HCT116 (cell line): ENCODE data around the gene ARHGDIG. TPM values are rescaled to one million over a fixed set of nuclear protein-coding genes. Genes with fewer than 3 reads are reported as not detected.

Experiments used
- ATAC-seq: fragments of 200-7000 bp; cut with Tn5 transposase; 2 replicates; pipeline ENCODE4 v1.9.1; 2020; ENCODE audit warnings: mild to moderate bottlenecking, moderate library complexity
- BruUV-seq: library from RNA; stranded (reverse); fragments of 400-500 nt; replicated peaks from 2 replicates; lab custom pipeline; 2021; lab: Mats Ljungman, UMichigan
- CTCF ChIA-PET: fragments of 300-600 bp; sonication (Branson Sonifier 250); formaldehyde crosslinking; loops from one replicate; lab custom pipeline; 2021; ENCODE audit warnings: antibody characterized with exemption; lab: Charles Lee
- POLR2A ChIA-PET: fragments of 300-600, 350-600 bp; sonication (Branson Sonifier 250); formaldehyde crosslinking; loops from one replicate; lab custom pipeline; 2021; ENCODE audit warnings: antibody characterized with exemption; lab: Charles Lee
- RAD21 ChIA-PET, 2 experiments: fragments of 300-600 bp; sonication (Branson Sonifier 250); formaldehyde crosslinking; loops; one replicate each; lab custom pipeline; 2023; ENCODE audit warnings: low total read pairs in 2 of 2; ENCODE audit not compliant: uncharacterized antibody in 2 of 2, unreplicated experiment in 2 of 2, low non-redundant PET in 1 of 2; lab: Charles Lee
- DNase-seq: peaks from one replicate; pipeline ENCODE4 v3.0.0-alpha.2; 2010; ENCODE audit warnings: low read depth, low spot score
- H2AFZ ChIP-seq: fragments of 200-600 bp; shearing (Covaris generic), sonication (generic); 2 replicates; pipeline ENCODE4 v1.6.1; 2017; ENCODE audit warnings: low read depth, mixed run types, mixed read lengths, antibody characterized with exemption, low read length; ENCODE audit not compliant: poor library complexity, severe bottlenecking
- H3K27ac ChIP-seq: 2 replicates; pipeline ENCODE4 v1.5.1; 2012; ENCODE audit warnings: low read depth, low read length
- H3K27me3 ChIP-seq: fragments of 200-600 bp; sonication (generic); 2 replicates; pipeline ENCODE4 v1.6.1; 2016; ENCODE audit warnings: mixed run types, low read length, mixed read lengths; ENCODE audit not compliant: insufficient read depth
- H3K36me3 ChIP-seq, 2 experiments: fragments of 200-500 bp in 1 of 2; fragments of 200-600 bp in 1 of 2; sonication (Bioruptor generic) in 1 of 2; sonication (generic) in 1 of 2; 2 replicates each; pipeline versions ENCODE4 v1.5.1 to v1.6.1; 2014 to 2016; ENCODE audit warnings: low read length in 2 of 2, inconsistent platforms in 1 of 2, mixed read lengths in 1 of 2, mixed run types in 1 of 2; ENCODE audit not compliant: insufficient read depth in 2 of 2, control insufficient read depth in 1 of 2
- H3K4me1 ChIP-seq, 2 experiments: fragments of 200-600 bp in 1 of 2; sonication (generic) in 1 of 2; 2 replicates each; pipeline versions ENCODE4 v1.5.1 to v1.6.1; 2012 to 2017; ENCODE audit warnings: low read length in 2 of 2, inconsistent platforms in 1 of 2, mild to moderate bottlenecking in 1 of 2, mixed read lengths in 1 of 2, mixed run types in 1 of 2, moderate library complexity in 1 of 2; ENCODE audit not compliant: insufficient read depth in 2 of 2, control insufficient read depth in 1 of 2
- H3K4me2 ChIP-seq: fragments of 200-600 bp; sonication (generic); 2 replicates; pipeline ENCODE4 v1.6.1; 2017; ENCODE audit warnings: mixed run types, low read length, mixed read lengths
- H3K4me3 ChIP-seq, 2 experiments: fragments of 200-600 bp in 1 of 2; sonication (generic) in 1 of 2; replicated peaks in 1 of 2; 2 replicates each; pipeline ENCODE4 v1.5.1; 2011 to 2016; ENCODE audit warnings: low read length in 2 of 2, control low read depth in 1 of 2, low read depth in 1 of 2, mild to moderate bottlenecking in 1 of 2, mixed read lengths in 1 of 2, mixed run types in 1 of 2
- H3K79me2 ChIP-seq: fragments of 200-600 bp; sonication (generic); 2 replicates; pipeline ENCODE4 v1.6.1; 2017; ENCODE audit warnings: mild to moderate bottlenecking, mixed run types, low read length, moderate library complexity, mixed read lengths; ENCODE audit not compliant: insufficient read depth
- H3K9ac ChIP-seq: fragments of 200-600 bp; sonication (generic); 2 replicates; pipeline ENCODE4 v1.6.1; 2016; ENCODE audit warnings: low read length, mixed read lengths
- H3K9me2 ChIP-seq: fragments of 200-600 bp; sonication (generic), shearing (Covaris generic); 2 replicates; pipeline ENCODE4 v1.6.1; 2017; ENCODE audit warnings: mixed run types, mild to moderate bottlenecking, moderate library complexity; ENCODE audit not compliant: insufficient read depth
- H3K9me3 ChIP-seq, 2 experiments: fragments of 200-500 bp in 1 of 2; fragments of 200-600 bp in 1 of 2; sonication (Bioruptor generic) in 1 of 2; sonication (generic) in 1 of 2; 2 replicates each; pipeline ENCODE4 v1.6.1; 2014 to 2017; ENCODE audit warnings: low read length in 2 of 2, mixed read lengths in 2 of 2, inconsistent platforms in 1 of 2, low read depth in 1 of 2, mild to moderate bottlenecking in 1 of 2, mixed run types in 1 of 2, moderate library complexity in 1 of 2; ENCODE audit not compliant: control insufficient read depth in 1 of 2, insufficient read depth in 1 of 2
- H4K20me1 ChIP-seq: fragments of 200-600 bp; sonication (generic), shearing (Covaris generic); 2 replicates; pipeline ENCODE4 v1.6.1; 2017; ENCODE audit warnings: mixed run types, mild to moderate bottlenecking, moderate library complexity; ENCODE audit not compliant: insufficient read depth
- CEBPB ChIP-seq: IDR thresholded peaks from 2 replicates; pipeline ENCODE4 v1.6.1; 2012; ENCODE audit warnings: low read depth
- EGR1 ChIP-seq: IDR thresholded peaks from 2 replicates; pipeline ENCODE4 v1.6.1; 2012; ENCODE audit warnings: low read depth
- ELF1 ChIP-seq: IDR thresholded peaks from 2 replicates; pipeline ENCODE4 v1.6.1; 2012; ENCODE audit warnings: low read depth, borderline replicate concordance
- EZH2 ChIP-seq: fragments of 200-600 bp; sonication (generic); IDR thresholded peaks from 2 replicates; pipeline ENCODE4 v1.6.1; 2017; ENCODE audit warnings: antibody characterized with exemption, mixed run types
- EZH2phosphoT487 ChIP-seq: fragments of 200-600 bp; IDR thresholded peaks from 2 replicates; pipeline ENCODE4 v1.6.1; 2018; ENCODE audit warnings: antibody characterized with exemption, borderline replicate concordance
- FOSL1 ChIP-seq: IDR thresholded peaks from 2 replicates; pipeline ENCODE4 v1.6.1; 2012; ENCODE audit warnings: low read depth
- POLR2A ChIP-seq: IDR thresholded peaks from 2 replicates; pipeline ENCODE4 v1.7.0; 2011; ENCODE audit warnings: borderline replicate concordance; ENCODE audit not compliant: insufficient read depth, insufficient read length; ENCODE audit errors: extremely low read depth
- SIN3A ChIP-seq: IDR thresholded peaks from 2 replicates; pipeline ENCODE4 v1.6.1; 2012; ENCODE audit warnings: low read depth
- SRF ChIP-seq: IDR thresholded peaks from 2 replicates; pipeline ENCODE4 v1.6.1; 2012; ENCODE audit warnings: low read depth
- TCF7L2 ChIP-seq: IDR thresholded peaks from 2 replicates; pipeline ENCODE4 v1.7.0; 2011; ENCODE audit warnings: borderline replicate concordance, inconsistent platforms; ENCODE audit not compliant: insufficient read depth, insufficient read length; ENCODE audit errors: extremely low read depth
- ZNF274 ChIP-seq: fragments of 200-500 bp; sonication (Bioruptor generic); IDR thresholded peaks from 2 replicates; pipeline ENCODE4 v1.6.1; 2014; ENCODE audit warnings: mild to moderate bottlenecking, low read depth, low read length, inconsistent platforms
- intact Hi-C: fragments of 100-400 bp; cut with micrococcal nuclease; formaldehyde crosslinking; loops from 2 replicates; pipeline ENCODE4 v1.10.0; 2022
- total RNA-seq: library from RNA; stranded (reverse); gene quantifications from one replicate; pipeline ENCODE4 v1.2.1, GENCODE V29; 2021; ENCODE audit not compliant: unreplicated experiment
- TF ChIP-seq, protein P1 (sequence below): IDR thresholded peaks from 2 replicates; pipeline ENCODE4 v1.6.1; 2012
- TF ChIP-seq, protein P2 (sequence below): IDR thresholded peaks from 2 replicates; pipeline ENCODE4 v1.6.1; 2012; ENCODE audit warnings: low read depth
- TF ChIP-seq, protein P3 (sequence below), 3 experiments: fragments of 200-600 bp in 1 of 3; sonication (generic) in 1 of 3; IDR thresholded peaks in 2 of 3; conservative IDR thresholded peaks in 1 of 3; 2 replicates each; pipeline ENCODE4 v1.5.1; 2012 to 2017; ENCODE audit warnings: low read depth in 2 of 3, low read length in 2 of 3, antibody characterized with exemption in 1 of 3, borderline replicate concordance in 1 of 3, control low read depth in 1 of 3, mild to moderate bottlenecking in 1 of 3, mixed read lengths in 1 of 3, mixed run types in 1 of 3, moderate library complexity in 1 of 3; ENCODE audit not compliant: insufficient read depth in 1 of 3
- TF ChIP-seq, protein P4 (sequence below): IDR thresholded peaks from 2 replicates; pipeline ENCODE4 v1.6.1; 2012

Gene ARHGDIG
- total RNA-seq, 1 experiment from 2014 or later = not detected

DNA sequence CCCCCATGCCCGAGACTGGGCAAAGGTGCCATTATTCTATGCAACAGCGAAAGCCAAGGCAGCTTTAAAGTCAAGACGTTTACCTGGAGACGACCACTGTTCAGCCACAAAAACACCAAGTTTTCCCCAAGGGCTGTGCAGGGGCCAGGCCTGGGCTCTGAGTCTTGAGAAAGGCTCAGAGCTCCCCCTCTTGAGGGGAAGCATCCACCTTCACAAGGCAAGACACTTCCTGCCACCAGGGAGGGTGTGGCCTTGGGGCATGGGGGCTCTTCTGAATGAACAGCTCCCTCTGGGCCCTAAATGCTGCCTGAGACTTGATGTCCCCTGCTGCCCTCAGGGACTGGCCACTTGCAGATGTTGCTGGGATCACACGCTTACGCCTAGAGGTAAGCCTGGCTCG lies 29.1 kb downstream of the ARHGDIG start:
- BruUV-seq = no TSS peak
- no peak for ATAC-seq

DNA sequence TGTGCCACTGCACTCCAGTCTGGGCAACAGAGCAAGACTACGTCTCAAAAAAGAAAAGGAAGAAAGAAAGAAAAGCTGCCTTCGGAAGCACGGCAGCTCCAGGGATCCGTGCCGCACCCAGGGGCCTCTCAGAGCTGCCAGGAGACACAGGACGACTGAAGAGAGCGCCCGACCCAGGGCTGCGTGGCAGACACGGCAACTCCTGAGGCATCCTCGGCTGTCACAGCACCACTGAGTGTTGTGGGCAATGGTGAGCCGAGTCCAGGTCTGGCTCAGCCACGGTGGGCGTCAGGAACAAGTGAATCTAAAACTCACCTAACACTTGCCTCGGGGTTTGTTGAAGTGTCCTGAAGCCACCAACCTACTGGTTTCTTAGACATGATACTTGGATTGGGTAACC lies 31.3 kb downstream of the ARHGDIG start:
- no peak overlapping the region for H3K9ac ChIP-seq
- no peaks in the 10 kb centered on the region for H3K9me2 ChIP-seq
- CTCF ChIA-PET = no interaction called here
- H3K4me3 ChIP-seq = no peak overlapping the region
- no peak overlapping the region for H3K4me2 ChIP-seq
- no peaks in the 10 kb centered on the region; the same call in none of the 2 replicates for H3K79me2 ChIP-seq
- H3K27me3 ChIP-seq = no peaks in the 10 kb centered on the region
- no TSS peak for BruUV-seq
- no peaks in the 10 kb centered on the region for H3K9me3 ChIP-seq
- no peak for DNase-seq
- RAD21 ChIA-PET = no interaction called here
- intact Hi-C loops = no loop called here
- no peaks in the 10 kb centered on the region for H4K20me1 ChIP-seq
- ATAC-seq = no peak
- H3K4me1 ChIP-seq = no peaks in the 10 kb centered on the region
- H3K36me3 ChIP-seq = no peaks in the 10 kb centered on the region
- no peak overlapping the region for H3K27ac ChIP-seq
- H2AFZ ChIP-seq = no peak overlapping the region
- POLR2A ChIA-PET = no interaction called here
- TF ChIP-seq ELF1 = no peak
- TF ChIP-seq EZH2 = no peak
- TF ChIP-seq POLR2A = no peak
- TF ChIP-seq, protein P1, sequence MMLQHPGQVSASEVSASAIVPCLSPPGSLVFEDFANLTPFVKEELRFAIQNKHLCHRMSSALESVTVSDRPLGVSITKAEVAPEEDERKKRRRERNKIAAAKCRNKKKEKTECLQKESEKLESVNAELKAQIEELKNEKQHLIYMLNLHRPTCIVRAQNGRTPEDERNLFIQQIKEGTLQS = no peak
- no peak for TF ChIP-seq SIN3A
- no peak for TF ChIP-seq ZNF274
- TF ChIP-seq SRF = no peak
- TF ChIP-seq TCF7L2 = no peak
- no peak for TF ChIP-seq EGR1
- TF ChIP-seq CEBPB = no peak
- no peak for TF ChIP-seq FOSL1
- TF ChIP-seq, protein P2, sequence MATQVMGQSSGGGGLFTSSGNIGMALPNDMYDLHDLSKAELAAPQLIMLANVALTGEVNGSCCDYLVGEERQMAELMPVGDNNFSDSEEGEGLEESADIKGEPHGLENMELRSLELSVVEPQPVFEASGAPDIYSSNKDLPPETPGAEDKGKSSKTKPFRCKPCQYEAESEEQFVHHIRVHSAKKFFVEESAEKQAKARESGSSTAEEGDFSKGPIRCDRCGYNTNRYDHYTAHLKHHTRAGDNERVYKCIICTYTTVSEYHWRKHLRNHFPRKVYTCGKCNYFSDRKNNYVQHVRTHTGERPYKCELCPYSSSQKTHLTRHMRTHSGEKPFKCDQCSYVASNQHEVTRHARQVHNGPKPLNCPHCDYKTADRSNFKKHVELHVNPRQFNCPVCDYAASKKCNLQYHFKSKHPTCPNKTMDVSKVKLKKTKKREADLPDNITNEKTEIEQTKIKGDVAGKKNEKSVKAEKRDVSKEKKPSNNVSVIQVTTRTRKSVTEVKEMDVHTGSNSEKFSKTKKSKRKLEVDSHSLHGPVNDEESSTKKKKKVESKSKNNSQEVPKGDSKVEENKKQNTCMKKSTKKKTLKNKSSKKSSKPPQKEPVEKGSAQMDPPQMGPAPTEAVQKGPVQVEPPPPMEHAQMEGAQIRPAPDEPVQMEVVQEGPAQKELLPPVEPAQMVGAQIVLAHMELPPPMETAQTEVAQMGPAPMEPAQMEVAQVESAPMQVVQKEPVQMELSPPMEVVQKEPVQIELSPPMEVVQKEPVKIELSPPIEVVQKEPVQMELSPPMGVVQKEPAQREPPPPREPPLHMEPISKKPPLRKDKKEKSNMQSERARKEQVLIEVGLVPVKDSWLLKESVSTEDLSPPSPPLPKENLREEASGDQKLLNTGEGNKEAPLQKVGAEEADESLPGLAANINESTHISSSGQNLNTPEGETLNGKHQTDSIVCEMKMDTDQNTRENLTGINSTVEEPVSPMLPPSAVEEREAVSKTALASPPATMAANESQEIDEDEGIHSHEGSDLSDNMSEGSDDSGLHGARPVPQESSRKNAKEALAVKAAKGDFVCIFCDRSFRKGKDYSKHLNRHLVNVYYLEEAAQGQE = no peak
- no peak for TF ChIP-seq EZH2phosphoT487
- TF ChIP-seq, protein P3, sequence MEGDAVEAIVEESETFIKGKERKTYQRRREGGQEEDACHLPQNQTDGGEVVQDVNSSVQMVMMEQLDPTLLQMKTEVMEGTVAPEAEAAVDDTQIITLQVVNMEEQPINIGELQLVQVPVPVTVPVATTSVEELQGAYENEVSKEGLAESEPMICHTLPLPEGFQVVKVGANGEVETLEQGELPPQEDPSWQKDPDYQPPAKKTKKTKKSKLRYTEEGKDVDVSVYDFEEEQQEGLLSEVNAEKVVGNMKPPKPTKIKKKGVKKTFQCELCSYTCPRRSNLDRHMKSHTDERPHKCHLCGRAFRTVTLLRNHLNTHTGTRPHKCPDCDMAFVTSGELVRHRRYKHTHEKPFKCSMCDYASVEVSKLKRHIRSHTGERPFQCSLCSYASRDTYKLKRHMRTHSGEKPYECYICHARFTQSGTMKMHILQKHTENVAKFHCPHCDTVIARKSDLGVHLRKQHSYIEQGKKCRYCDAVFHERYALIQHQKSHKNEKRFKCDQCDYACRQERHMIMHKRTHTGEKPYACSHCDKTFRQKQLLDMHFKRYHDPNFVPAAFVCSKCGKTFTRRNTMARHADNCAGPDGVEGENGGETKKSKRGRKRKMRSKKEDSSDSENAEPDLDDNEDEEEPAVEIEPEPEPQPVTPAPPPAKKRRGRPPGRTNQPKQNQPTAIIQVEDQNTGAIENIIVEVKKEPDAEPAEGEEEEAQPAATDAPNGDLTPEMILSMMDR (IDR thresholded peaks at IDR 0.05 in 2 of 3, conservative IDR thresholded peaks at IDR 0.05 in 1 of 3; ENCODE audit: borderline replicate concordance in 1 of 3, insufficient read depth in 1 of 3, low read depth in 2 of 3, low read length in 2 of 3) = no peak

More for the DNA sequence above, 29.1 kb downstream of the ARHGDIG start:
- Histone ChIP-seq H3K4me1 (no peaks in the 10 kb centered on the region), H3K9me3 (no peaks in the 10 kb centered on the region), H3K27me3 (no peaks in the 10 kb centered on the region), H3K9ac (no peak overlapping the region), H3K36me3 (no peaks in the 10 kb centered on the region), H4K20me1 (no peaks in the 10 kb centered on the region), H3K27ac (no peak overlapping the region), H3K4me2 (no peak overlapping the region), H3K79me2 (no peaks in the 10 kb centered on the region), H3K9me2 (no peaks in the 10 kb centered on the region), H2AFZ (no peak overlapping the region), H3K4me3 (no peak overlapping the region)
- ChIA-PET POLR2A (no interaction called here), CTCF (no interaction called here), RAD21 (no interaction called here)
- no peak for DNase-seq
- intact Hi-C loops = no loop called here
- TF ChIP-seq, protein P4, sequence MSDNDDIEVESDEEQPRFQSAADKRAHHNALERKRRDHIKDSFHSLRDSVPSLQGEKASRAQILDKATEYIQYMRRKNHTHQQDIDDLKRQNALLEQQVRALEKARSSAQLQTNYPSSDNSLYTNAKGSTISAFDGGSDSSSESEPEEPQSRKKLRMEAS = no peak
- TF ChIP-seq, protein P1 = no peak
- TF ChIP-seq EGR1 = no peak
